HFF-Myc (cell line): ENCODE measurements around the gene LCE3B.

ENCODE experiments used
- DNase-seq: peaks from one replicate; pipeline ENCODE4 v3.0.0-alpha.2; 2011; ENCODE audit warnings: low read depth; ENCODE audit errors: extremely low read depth
- H3K4me3 ChIP-seq: replicated peaks from 2 replicates; pipeline ENCODE4 v1.5.1; 2011; ENCODE audit warnings: low read depth, mild to moderate bottlenecking, control low read depth, low read length
- CTCF ChIP-seq: IDR thresholded peaks from 2 replicates; pipeline ENCODE4 v1.5.1; 2012; ENCODE audit warnings: mild to moderate bottlenecking, low read depth, low read length, control low read depth; ENCODE audit errors: missing control alignments

LCE3B gene

GRCh38 chr1:152623203-152623844 is 9.7 kb downstream of the LCE3B start:
- TF ChIP-seq CTCF, result no peak
- DNase-seq, result no peak
- H3K4me3 ChIP-seq, result no peak overlapping the region

GRCh38 chr1:152626744-152627143 is 13.1 kb downstream of the LCE3B start:
- H3K4me3 ChIP-seq, result no peak overlapping the region
- TF ChIP-seq CTCF, result no peak
- no peak for DNase-seq

GRCh38 chr1:152630596-152630995 is 17.0 kb downstream of the LCE3B start:
- H3K4me3 ChIP-seq, result no peak overlapping the region
- DNase-seq, result no peak
- no peak for TF ChIP-seq CTCF

GRCh38 chr1:152640351-152640750 is 26.7 kb downstream of the LCE3B start:
- DNase-seq, result no peak
- no peak for TF ChIP-seq CTCF
- no peak overlapping the region for H3K4me3 ChIP-seq

GRCh38 chr1:152643945-152644344 is 30.3 kb downstream of the LCE3B start:
- no peak for TF ChIP-seq CTCF
- no peak for DNase-seq
- H3K4me3 ChIP-seq, result no peak overlapping the region

GRCh38 chr1:152645146-152645545 is 31.5 kb downstream of the LCE3B start:
- no peak for DNase-seq
- no peak overlapping the region for H3K4me3 ChIP-seq
- TF ChIP-seq CTCF, result no peak

- no peak overlapping the region for H3K4me3 ChIP-seq
- no peak for DNase-seq
- TF ChIP-seq CTCF, result no peak
These were observed 33.0 kb downstream of the LCE3B start for GRCh38 chr1:152646656-152647055.
